Measurements from ENCODE around the gene LRR1. TPM values are rescaled to one million over a fixed set of nuclear protein-coding genes. Genes with fewer than 3 reads are reported as not detected.
"Not testable (repeated sequence)": the region's sequence is repeated elsewhere in the genome, so short reads cannot be mapped to it uniquely, and the experiment has no call there.

LRR1 gene
- 42.8 and 46.1 TPM in 2 replicates for total RNA-seq (2014; rRNA removed)
- polyA plus RNA-seq (2012): 23.4 TPM

GRCh38 chr14:49598485-49599300 is at the start of gene LRR1:
TSS of gene LRR1 (plus strand) at chr14:49598940. CDS start at chr14:49599021, 81 bp downstream.
- peak; percentile 83 for DNase-seq (ENCODE audit: low read depth)

GRCh38 chr14:49549446-49549845 is 49.3 kb upstream of the LRR1 start:
- no peak for DNase-seq (ENCODE audit: low read depth)

- peak; percentile 60 for DNase-seq (ENCODE audit: low read depth)
Observed at GRCh38 chr14:49549881-49550280, 48.9 kb upstream of the LRR1 start.

- peak; percentile 37 for DNase-seq (ENCODE audit: low read depth)
Observed at GRCh38 chr14:49550286-49551184, 48.2 kb upstream of the LRR1 start.

GRCh38 chr14:49551569-49551968 is 47.2 kb upstream of the LRR1 start:
- no peak for DNase-seq (ENCODE audit: low read depth)

- DNase-seq (ENCODE audit: low read depth): no peak
Observed at GRCh38 chr14:49553106-49553505, 45.6 kb upstream of the LRR1 start.

- DNase-seq (ENCODE audit: low read depth): no peak
Observed at GRCh38 chr14:49553892-49554291, 44.8 kb upstream of the LRR1 start.

GRCh38 chr14:49559979-49560768 is 38.6 kb upstream of the LRR1 start:
- DNase-seq (ENCODE audit: low read depth): no peak

GRCh38 chr14:49566714-49567113 is 32.0 kb upstream of the LRR1 start:
- DNase-seq (ENCODE audit: low read depth): no peak

- no peak for DNase-seq (ENCODE audit: low read depth)
Observed at GRCh38 chr14:49569281-49569680, 29.5 kb upstream of the LRR1 start.

GRCh38 chr14:49574038-49574437 is 24.7 kb upstream of the LRR1 start:
- no peak for DNase-seq (ENCODE audit: low read depth)

- DNase-seq (ENCODE audit: low read depth): no peak
Observed at GRCh38 chr14:49578141-49578540, 20.6 kb upstream of the LRR1 start.

GRCh38 chr14:49579841-49580240 is 18.9 kb upstream of the LRR1 start:
- DNase-seq (ENCODE audit: low read depth): no peak

- no peak for DNase-seq (ENCODE audit: low read depth)
Observed at GRCh38 chr14:49581209-49582112, 17.3 kb upstream of the LRR1 start.

GRCh38 chr14:49582113-49582977 is 16.4 kb upstream of the LRR1 start:
- no peak for DNase-seq (ENCODE audit: low read depth)

- DNase-seq (ENCODE audit: low read depth): no peak
Observed at GRCh38 chr14:49583629-49584028, 15.1 kb upstream of the LRR1 start.

GRCh38 chr14:49584058-49584457 is 14.7 kb upstream of the LRR1 start:
- DNase-seq (ENCODE audit: low read depth): no peak

- DNase-seq (ENCODE audit: low read depth): not testable (repeated sequence)
Observed at GRCh38 chr14:49584981-49585640, 13.6 kb upstream of the LRR1 start.

All from LHCN-M2 (cell line).